Measurements from ENCODE around the gene SLC27A1. TPM values are rescaled to one million over a fixed set of nuclear protein-coding genes. Genes with fewer than 3 reads are reported as not detected.

The SLC27A1 gene
- total RNA-seq, 1 donor from 2014 or later = 15.5 TPM

DNA sequence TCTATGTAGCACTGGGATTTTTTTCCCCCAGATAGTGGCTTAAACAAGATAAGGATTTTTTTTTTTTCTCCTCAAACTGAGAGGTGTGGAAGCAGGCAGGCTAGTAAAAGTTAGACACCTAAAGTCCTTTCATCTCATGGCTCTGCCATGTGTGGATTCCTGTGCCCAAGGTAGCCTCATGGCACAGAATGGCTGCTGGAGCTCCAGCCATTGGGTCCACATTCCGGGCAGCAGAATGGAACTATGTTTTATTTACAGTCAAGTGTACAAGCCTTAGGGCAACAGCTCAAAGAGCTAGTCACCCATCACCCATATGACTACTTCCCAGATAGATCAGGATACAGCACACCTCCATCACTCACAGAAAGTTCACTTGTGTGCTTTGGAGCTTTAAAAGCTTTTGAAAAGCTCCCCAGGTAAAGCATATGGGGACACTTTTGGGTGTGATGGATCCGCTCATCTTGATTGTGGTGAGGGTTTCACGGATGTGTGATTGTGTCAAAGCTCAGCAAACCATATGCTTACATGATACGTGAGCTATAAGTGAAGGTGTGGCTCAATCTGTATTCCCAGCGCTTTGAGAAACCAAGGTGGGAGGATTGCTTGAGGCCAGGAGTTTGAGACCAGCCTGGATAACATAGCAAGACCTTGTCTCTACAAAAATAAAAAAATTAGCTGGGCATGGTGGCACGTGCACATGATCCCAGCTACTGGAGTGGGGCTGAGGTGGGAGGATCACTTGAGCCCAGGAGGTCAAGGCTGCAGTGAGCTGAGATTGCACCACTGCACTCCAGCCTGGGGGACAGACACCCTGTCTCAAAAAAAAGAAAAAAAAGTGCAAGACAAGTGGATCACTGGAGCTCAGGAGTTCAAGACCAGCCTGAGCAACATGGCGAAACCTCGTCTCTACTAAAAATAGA lies 59.2 kb downstream of the SLC27A1 start:
- H3K27me3 Mint-ChIP-seq = peaks cover 5% of the 10 kb centered on the region
- no peak for DNase-seq (ENCODE audit: extremely low spot score, unreplicated experiment)
- peaks cover 3% of the 10 kb centered on the region for H3K9me3 Mint-ChIP-seq
- no peaks in the 10 kb centered on the region for H3K4me1 Mint-ChIP-seq (ENCODE audit: unreplicated experiment)
- H3K27ac Mint-ChIP-seq = no peak overlapping the region
- H3K36me3 Mint-ChIP-seq = no peaks in the 10 kb centered on the region
- no peak overlapping the region for H3K4me3 Mint-ChIP-seq
- TF ChIP-seq, protein P1, sequence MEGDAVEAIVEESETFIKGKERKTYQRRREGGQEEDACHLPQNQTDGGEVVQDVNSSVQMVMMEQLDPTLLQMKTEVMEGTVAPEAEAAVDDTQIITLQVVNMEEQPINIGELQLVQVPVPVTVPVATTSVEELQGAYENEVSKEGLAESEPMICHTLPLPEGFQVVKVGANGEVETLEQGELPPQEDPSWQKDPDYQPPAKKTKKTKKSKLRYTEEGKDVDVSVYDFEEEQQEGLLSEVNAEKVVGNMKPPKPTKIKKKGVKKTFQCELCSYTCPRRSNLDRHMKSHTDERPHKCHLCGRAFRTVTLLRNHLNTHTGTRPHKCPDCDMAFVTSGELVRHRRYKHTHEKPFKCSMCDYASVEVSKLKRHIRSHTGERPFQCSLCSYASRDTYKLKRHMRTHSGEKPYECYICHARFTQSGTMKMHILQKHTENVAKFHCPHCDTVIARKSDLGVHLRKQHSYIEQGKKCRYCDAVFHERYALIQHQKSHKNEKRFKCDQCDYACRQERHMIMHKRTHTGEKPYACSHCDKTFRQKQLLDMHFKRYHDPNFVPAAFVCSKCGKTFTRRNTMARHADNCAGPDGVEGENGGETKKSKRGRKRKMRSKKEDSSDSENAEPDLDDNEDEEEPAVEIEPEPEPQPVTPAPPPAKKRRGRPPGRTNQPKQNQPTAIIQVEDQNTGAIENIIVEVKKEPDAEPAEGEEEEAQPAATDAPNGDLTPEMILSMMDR (conservative IDR thresholded peaks at IDR 0.05) = no peak

DNA sequence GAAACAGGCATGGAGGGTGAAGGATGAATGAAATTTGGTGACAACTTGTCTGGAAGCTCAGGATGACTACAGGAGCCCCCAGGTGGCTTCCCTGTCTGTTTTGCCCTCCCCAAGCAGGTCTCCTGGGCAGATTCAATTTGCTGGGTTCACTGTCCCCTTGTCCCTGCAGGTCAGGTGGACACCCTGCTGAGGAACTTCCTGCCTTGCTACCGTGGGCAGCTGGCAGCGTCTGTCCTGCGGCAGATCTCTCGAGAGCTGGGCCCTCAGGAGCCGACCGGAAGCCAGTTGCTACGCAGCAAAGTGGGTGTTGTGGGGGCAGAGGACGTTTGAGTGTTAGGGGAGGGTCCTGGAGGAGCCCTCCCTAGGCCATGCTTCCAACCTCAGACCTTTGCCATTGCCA lies 60.3 kb downstream of the SLC27A1 start:
- Mint-ChIP-seq H3K9me3 (peaks cover 3% of the 10 kb centered on the region), H3K27ac (no peak overlapping the region), H3K27me3 (peaks cover 5% of the 10 kb centered on the region), H3K36me3 (no peaks in the 10 kb centered on the region), H3K4me1 (ENCODE audit: unreplicated experiment) (no peaks in the 10 kb centered on the region), H3K4me3 (no peak overlapping the region)
- TF ChIP-seq, protein P1 (conservative IDR thresholded peaks at IDR 0.05) = no peak
- DNase-seq (ENCODE audit: extremely low spot score, unreplicated experiment) = no peak

- Mint-ChIP-seq H3K27me3 (peaks cover 14% of the 10 kb centered on the region), H3K4me1 (ENCODE audit: unreplicated experiment) (no peaks in the 10 kb centered on the region), H3K4me3 (no peak overlapping the region), H3K9me3 (peaks cover 3% of the 10 kb centered on the region), H3K36me3 (no peaks in the 10 kb centered on the region), H3K27ac (no peak overlapping the region)
- TF ChIP-seq, protein P1 (conservative IDR thresholded peaks at IDR 0.05) = no peak
- DNase-seq (ENCODE audit: extremely low spot score, unreplicated experiment) = no peak
Measured at GRCh38 chr19:17532116-17532515, 61.8 kb downstream of the SLC27A1 start.

DNA sequence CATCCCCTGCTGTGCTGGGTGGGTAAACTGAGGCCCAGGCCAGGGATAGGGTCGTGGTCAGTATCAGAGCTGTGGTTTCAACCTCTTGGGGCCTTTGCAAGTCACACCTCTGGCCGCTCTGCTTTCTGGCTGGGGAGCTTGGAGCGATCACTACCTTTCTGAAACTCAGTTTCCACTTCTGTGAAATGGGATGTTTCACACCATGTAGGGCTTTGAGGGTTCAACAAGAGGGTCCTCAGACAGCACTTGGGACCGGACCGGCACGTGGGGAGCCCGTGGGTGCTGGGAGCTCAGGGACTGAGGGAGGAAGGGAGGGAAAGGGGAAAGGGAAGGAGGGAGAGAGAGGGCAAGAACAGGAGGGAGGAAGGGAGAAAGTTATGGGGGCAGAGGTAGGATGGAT lies 62.2 kb downstream of the SLC27A1 start:
- Mint-ChIP-seq H3K27me3 (peaks cover 17% of the 10 kb centered on the region), H3K4me3 (no peak overlapping the region), H3K9me3 (peaks cover 3% of the 10 kb centered on the region), H3K36me3 (no peaks in the 10 kb centered on the region), H3K27ac (no peak overlapping the region), H3K4me1 (ENCODE audit: unreplicated experiment) (no peaks in the 10 kb centered on the region)
- TF ChIP-seq, protein P1 (conservative IDR thresholded peaks at IDR 0.05) = no peak
- DNase-seq (ENCODE audit: extremely low spot score, unreplicated experiment) = no peak

DNA sequence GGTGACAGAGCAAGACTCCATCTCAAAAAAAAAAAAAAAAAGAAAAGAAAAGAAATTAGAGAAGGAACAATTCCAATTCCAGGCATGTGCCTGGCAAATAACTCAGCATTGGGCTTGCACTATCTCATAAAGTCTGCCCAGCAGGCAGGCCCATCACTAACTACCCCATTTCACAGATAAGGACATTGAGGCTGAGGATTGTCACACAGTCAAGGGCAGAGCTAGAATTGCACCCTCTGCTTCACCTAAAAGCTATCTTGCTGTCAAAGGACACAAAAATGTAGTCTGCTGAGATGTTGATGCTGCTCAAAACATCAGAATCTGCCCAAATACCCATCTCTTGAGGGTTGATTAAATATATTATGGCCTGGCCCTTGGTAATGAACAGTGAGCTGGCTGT lies 64.4 kb downstream of the SLC27A1 start:
- no peak for DNase-seq (ENCODE audit: extremely low spot score, unreplicated experiment)
- TF ChIP-seq, protein P1 (conservative IDR thresholded peaks at IDR 0.05) = no peak
- Mint-ChIP-seq H3K27me3 (peaks cover 27% of the 10 kb centered on the region), H3K4me3 (no peak overlapping the region), H3K4me1 (ENCODE audit: unreplicated experiment) (no peaks in the 10 kb centered on the region), H3K9me3 (no peaks in the 10 kb centered on the region), H3K36me3 (no peaks in the 10 kb centered on the region), H3K27ac (no peak overlapping the region)
